CD4-positive, alpha-beta T cell treated with Interferon gamma for 1 hour (primary cell): Measurements from ENCODE around the gene TNFAIP8L1.
"Not testable (repeated sequence)": the region's sequence is repeated elsewhere in the genome, so short reads cannot be mapped to it uniquely, and the experiment has no call there.

Experiments used
- DNase-seq: peaks from one replicate; pipeline ENCODE4 v3.0.0-alpha.2; 2020

TNFAIP8L1 gene

DNA sequence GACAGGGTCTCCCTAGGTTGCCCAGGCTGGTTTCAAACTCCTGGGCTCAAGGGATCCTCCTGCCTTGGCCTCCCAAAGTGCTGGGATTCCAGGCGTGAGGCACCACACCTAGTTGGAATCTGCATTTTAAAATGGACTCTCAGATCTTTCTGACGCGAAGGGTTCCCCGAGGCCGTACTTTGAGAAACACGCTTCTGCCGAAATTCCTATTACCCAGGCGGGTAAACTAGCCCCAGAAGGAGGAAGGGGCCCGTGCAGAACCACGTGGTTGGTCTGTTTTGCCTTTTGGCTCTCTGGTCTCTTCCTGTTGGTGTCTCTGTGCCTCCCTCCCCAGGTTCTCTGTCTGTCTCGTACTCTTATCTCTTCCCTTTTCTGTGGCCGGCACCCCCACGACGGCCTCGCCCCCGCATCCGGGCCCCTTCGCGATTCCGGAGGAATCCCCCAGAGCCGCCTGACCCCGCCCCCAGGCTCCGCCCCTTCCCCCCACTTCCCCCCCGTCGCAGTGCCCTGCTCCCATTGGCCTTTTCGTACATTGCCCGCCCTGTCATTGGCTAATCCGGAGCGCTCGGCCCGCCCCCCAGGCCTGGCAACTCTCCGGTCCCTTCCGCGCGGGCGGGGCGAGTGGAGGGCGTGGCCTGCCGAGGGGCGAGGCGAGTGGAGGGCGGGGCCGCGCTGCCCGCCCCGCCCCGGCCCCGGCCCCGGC is at the start of gene TNFAIP8L1:
Gene TNFAIP8L1, plus strand, starts transcription at position 689 of the 703 bp plus-strand sequence. CDS start 12,354 bp downstream, outside the sequence.
- peak; percentile 98 for DNase-seq

DNA sequence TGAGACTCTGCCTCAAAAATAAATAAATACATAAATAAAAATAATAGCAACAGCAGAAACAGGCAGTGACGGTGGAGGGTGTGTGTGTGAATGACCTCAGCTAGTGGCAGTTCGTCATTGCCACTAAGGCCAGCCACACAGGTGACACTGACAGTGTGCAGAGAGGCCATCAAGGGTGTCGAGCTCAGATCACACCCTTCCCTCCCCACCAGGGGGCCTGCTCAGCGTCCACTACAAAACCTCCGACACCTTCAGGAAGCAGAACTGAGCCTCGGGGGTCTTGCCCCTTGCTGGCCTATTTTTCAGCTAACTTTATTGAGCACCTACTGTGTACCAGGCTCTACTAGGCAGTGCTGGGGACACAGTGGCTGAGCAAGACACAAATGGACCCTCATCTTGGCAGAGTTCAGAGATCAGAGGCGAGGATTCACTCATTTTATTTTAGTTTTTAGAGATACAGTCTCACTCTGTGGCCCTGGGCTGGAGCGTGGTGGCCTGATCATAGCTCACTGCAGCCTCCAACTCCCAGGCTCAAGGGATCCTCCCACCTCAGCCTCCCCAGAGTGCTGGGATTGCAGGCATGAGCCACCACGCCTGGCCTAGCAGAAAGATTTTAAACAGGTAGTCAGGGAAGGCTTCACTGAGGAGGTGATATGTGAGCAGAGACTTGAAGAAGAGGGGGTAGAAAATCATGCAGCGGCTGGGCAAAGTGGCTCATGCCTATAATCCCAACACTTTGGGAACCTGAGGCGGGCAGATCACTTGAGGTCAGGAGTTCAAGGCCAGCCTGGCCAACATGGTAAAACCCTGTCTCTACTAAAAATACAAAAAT is 49.5 kb upstream of the TNFAIP8L1 start:
- peak; percentile 25 for DNase-seq

GRCh38 chr19:4590559-4590958 is 48.8 kb upstream of the TNFAIP8L1 start:
- DNase-seq: no peak

DNA sequence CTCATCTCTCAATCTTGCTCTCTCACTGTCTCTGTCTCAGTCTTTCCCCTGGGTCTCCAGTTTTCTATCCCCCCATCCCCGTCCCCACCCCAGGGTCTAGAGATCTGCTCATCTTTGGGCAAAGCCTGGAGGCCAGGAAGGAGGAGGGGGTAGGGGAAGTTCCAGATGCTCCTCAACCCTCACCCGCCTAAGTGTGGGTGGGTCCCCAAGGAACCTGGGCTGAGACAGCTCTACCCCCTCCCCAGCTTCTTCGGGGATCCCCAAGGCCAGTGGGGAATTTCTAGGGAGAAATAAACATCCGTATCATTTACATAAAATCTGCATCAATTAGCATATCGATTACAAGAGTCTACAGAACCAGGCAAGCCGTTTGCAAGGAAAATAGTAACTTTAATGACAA is 48.0 kb upstream of the TNFAIP8L1 start:
- no peak for DNase-seq

GRCh38 chr19:4592445-4592844 is 46.9 kb upstream of the TNFAIP8L1 start:
- DNase-seq: no peak

- no peak for DNase-seq
Measured at GRCh38 chr19:4593409-4593851, 45.9 kb upstream of the TNFAIP8L1 start.

GRCh38 chr19:4594201-4594600 is 45.1 kb upstream of the TNFAIP8L1 start:
- no peak for DNase-seq

DNA sequence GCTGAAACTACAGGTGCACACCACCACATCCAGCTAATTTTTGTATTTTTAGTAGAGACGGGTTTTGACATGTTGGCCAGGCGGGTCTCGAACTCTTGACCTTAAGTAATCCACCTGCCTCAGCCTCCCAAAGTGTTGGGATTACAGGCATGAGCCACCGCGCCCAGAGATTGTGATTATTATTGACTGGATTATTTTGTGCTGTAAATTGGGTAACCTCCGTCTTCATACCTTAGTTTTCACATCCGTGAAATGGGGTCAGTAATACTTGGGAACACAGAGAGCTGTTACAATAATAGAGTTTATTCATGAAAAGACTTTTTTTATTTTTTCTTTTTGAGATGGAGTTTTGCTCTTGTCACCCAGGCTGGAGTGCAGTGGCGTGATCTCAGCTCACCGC is 44.2 kb upstream of the TNFAIP8L1 start:
- not testable (repeated sequence) for DNase-seq

GRCh38 chr19:4596033-4596904 is 43.0 kb upstream of the TNFAIP8L1 start:
- no peak for DNase-seq

GRCh38 chr19:4597278-4597974 is 41.9 kb upstream of the TNFAIP8L1 start:
- peak; percentile 41 for DNase-seq

GRCh38 chr19:4597975-4598671 is 41.2 kb upstream of the TNFAIP8L1 start:
- DNase-seq: peak; percentile 57

DNA sequence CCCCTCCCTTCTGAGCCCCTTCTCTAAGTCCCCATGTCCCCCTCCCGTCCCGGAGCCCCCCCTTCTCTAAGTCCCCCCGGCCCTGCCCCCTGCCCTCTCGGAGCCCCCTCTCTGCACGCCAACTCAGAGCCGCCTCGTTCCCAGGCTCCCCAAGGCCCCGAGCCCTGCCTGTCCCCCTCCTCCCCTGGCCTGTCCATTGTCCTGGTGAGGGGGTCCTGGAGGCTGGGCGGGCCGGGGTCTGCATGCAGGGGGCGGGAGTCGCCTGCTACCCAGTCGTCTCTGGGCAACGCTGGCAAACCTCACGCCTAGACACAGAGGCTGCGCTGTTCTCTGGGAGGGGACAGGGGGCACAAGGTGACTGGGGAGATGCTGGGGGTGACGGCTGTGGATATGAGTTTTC is 40.6 kb upstream of the TNFAIP8L1 start:
- DNase-seq: no peak

GRCh38 chr19:4600082-4600481 is 39.2 kb upstream of the TNFAIP8L1 start:
- DNase-seq: no peak

DNA sequence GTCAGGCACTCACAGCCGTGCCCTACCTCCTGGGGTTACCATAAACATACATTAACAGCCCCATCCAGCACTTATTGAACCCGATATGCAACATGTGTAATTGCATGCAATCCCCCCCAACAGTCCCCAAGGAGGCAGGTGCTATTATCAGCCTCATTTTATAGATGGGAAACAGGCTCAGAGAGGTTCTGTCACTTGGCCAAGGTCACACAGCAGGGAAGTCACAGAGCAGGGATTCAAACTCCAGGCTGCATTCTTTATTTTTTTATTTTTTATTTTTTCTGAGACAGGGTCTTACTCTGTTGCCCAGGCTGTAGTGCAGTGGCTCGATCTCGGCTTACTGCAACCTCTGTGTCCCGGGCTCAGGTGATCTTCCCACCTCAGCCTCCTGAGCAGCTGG is 38.4 kb upstream of the TNFAIP8L1 start:
- DNase-seq: no peak

DNA sequence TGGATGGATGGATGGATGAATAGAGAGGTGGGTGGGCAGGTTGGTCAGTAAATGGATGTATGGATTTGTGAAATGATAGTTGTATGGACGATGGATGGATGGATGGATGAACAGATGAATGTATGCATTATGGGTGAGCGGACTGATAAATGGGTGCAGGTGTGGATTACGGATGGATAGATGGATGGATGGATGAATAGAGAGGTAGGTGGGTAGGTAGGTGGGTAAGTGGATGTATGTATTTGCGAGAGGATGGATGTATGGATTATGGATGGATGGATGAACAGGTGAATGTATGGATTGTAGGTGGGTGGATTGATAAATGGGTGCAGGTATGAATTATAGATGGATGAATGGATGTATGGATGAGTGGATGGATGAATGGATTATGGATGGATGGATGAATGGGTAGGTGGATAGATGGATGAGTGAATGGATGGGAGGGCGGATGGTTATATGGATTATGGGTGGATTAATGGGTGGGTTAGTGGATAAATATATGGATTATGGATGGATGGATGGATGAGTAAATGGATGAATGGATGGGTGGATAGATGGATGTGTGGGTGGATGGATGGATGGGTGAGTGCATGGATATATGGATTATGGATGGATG is 37.0 kb upstream of the TNFAIP8L1 start:
- DNase-seq: no peak

DNA sequence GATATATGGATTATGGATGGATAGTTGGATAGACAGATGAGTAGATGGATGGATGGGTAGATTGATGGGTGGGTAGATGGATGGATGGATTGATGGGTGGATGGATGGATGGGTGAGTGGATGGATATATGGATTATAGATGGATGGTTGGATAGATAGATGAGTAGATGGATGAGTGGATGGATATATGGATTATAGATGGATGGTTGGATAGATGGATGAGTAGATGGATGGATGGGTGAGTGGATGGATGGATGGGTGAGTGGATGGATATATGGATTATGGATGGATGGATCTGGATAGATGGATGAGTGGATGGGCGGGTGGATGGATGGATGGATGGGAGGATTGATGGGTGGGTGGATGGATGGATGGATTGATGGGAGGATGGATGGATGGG is 36.4 kb upstream of the TNFAIP8L1 start:
- no peak for DNase-seq

DNA sequence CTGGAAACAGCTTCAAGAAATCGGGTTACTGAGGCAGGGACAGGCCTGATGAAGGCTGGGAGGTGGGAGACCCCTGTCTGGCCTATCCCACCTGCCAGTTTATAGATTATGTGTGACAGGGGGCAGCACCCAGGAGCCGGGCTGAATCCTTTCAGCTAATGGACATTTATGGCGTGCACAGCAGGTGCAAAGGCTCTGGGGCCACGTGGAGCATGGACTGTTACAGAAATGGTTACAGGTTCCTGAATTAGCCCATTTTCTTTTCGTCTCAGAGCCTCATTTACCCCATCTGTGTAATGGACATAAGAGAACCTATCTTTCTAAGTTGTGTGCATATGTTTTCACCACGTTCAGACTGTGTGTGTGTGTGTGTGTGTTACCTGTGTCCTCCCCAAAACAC is 34.4 kb upstream of the TNFAIP8L1 start:
- DNase-seq: no peak

- no peak for DNase-seq
Measured at GRCh38 chr19:4606181-4606580, 33.1 kb upstream of the TNFAIP8L1 start.

- DNase-seq: no peak
Measured at GRCh38 chr19:4606921-4607678, 32.2 kb upstream of the TNFAIP8L1 start.

GRCh38 chr19:4609878-4610511 is 29.3 kb upstream of the TNFAIP8L1 start:
- DNase-seq: no peak
